ENCODE measurements around the gene ARHGAP10. TPM values are rescaled to one million over a fixed set of nuclear protein-coding genes. Genes with fewer than 3 reads are reported as not detected.

The ARHGAP10 gene
- total RNA-seq, 4 donors from 2014 or later = 131 to 217 (median 206) TPM

- no peak for TF ChIP-seq CTCF (IDR thresholded peaks at IDR 0.05)
- TF ChIP-seq POLR2A (IDR thresholded peaks at IDR 0.05) = no peak
- H3K4me1 ChIP-seq = peaks cover 0 to 44% (median 5%) of the 10 kb centered on the region in 4 donors
- H3K27ac ChIP-seq = no peak overlapping the region
- H3K9me3 ChIP-seq = no peaks in the 10 kb centered on the region
- no peak overlapping the region for H3K4me3 ChIP-seq
- WGBS, 2 donors = 93 to 96% methylated on average over 9 of the region's 9 CpGs
- DNase-seq (ENCODE audit: low spot score in 2 of 2) = no peak
- H3K36me3 ChIP-seq = peaks cover 0 to 23% (median 0%) of the 10 kb centered on the region in 3 donors
- no peaks in the 10 kb centered on the region for H3K27me3 ChIP-seq
These were observed 312.4 kb downstream of the ARHGAP10 start for GRCh38 chr4:148044089-148044911.

GRCh38 chr4:148044912-148045352 lies 313.0 kb downstream of the ARHGAP10 start:
- DNase-seq (ENCODE audit: low spot score in 2 of 2) = no peak

GRCh38 chr4:148048598-148048997 lies 316.7 kb downstream of the ARHGAP10 start:
- no peak for DNase-seq (ENCODE audit: low spot score in 2 of 2)
- Histone ChIP-seq H3K9me3 (no peaks in the 10 kb centered on the region), H3K36me3 (peaks cover 0 to 25% (median 0%) of the 10 kb centered on the region in 3 donors), H3K27me3 (no peaks in the 10 kb centered on the region), H3K27ac (no peak overlapping the region), H3K4me1 (peaks cover 0 to 15% (median 0%) of the 10 kb centered on the region in 4 donors), H3K4me3 (no peak overlapping the region)
- 38 to 40% methylated on average over 4 of the region's 4 CpGs for WGBS, 2 donors
- no peak for TF ChIP-seq POLR2A (IDR thresholded peaks at IDR 0.05)
- no peak for TF ChIP-seq CTCF (IDR thresholded peaks at IDR 0.05)
- TF ChIP-seq EP300 (IDR thresholded peaks at IDR 0.05) = no peak

More at GRCh38 chr4:148044912-148045352, 313.0 kb downstream of the ARHGAP10 start:
- Histone ChIP-seq H3K27ac (no peak overlapping the region), H3K27me3 (no peaks in the 10 kb centered on the region), H3K4me1 (peaks cover 0 to 39% (median 5%) of the 10 kb centered on the region in 4 donors), H3K9me3 (no peaks in the 10 kb centered on the region), H3K36me3 (peaks cover 0 to 25% (median 0%) of the 10 kb centered on the region in 3 donors), H3K4me3 (no peak overlapping the region)
- 74 to 77% methylated on average over 4 of the region's 4 CpGs for WGBS, 2 donors
- TF ChIP-seq POLR2A (IDR thresholded peaks at IDR 0.05) (no peak), EP300 (IDR thresholded peaks at IDR 0.05) (no peak), CTCF (IDR thresholded peaks at IDR 0.05) (no peak)

GRCh38 chr4:148051403-148051802 lies 319.5 kb downstream of the ARHGAP10 start:
- Histone ChIP-seq H3K27me3 (no peaks in the 10 kb centered on the region), H3K9me3 (no peaks in the 10 kb centered on the region), H3K4me3 (no peak overlapping the region), H3K36me3 (peaks cover 0 to 36% (median 0%) of the 10 kb centered on the region in 3 donors), H3K27ac (no peak overlapping the region), H3K4me1 (peaks cover 0 to 16% (median 3%) of the 10 kb centered on the region in 4 donors)
- 82 to 85% methylated on average over 4 of the region's 4 CpGs for WGBS, 2 donors
- DNase-seq (ENCODE audit: low spot score in 2 of 2) = no peak
- TF ChIP-seq CTCF (IDR thresholded peaks at IDR 0.05) (no peak), POLR2A (IDR thresholded peaks at IDR 0.05) (no peak), EP300 (IDR thresholded peaks at IDR 0.05) (no peak)

GRCh38 chr4:148052448-148052847 lies 320.6 kb downstream of the ARHGAP10 start:
- no peaks in the 10 kb centered on the region for H3K9me3 ChIP-seq
- no peak overlapping the region for H3K27ac ChIP-seq
- H3K4me3 ChIP-seq = no peak overlapping the region
- H3K27me3 ChIP-seq = no peaks in the 10 kb centered on the region
- TF ChIP-seq CTCF (IDR thresholded peaks at IDR 0.05) = no peak
- TF ChIP-seq EP300 (IDR thresholded peaks at IDR 0.05) = no peak
- no peak for TF ChIP-seq POLR2A (IDR thresholded peaks at IDR 0.05)
- H3K4me1 ChIP-seq = peaks cover 0 to 25% (median 3%) of the 10 kb centered on the region in 4 donors
- peaks cover 0 to 28% (median 0%) of the 10 kb centered on the region in 3 donors for H3K36me3 ChIP-seq
- DNase-seq (ENCODE audit: low spot score in 2 of 2) = no peak
